VCaP (cell line): ENCODE data around the gene GLRX3.
"Not testable (repeated sequence)": the region's sequence is repeated elsewhere in the genome, so short reads cannot be mapped to it uniquely, and the experiment has no call there.

Experiments used
- H3K27ac ChIP-seq: fragments of 450-650 bp; 2 replicates; pipeline ENCODE4 v1.5.1; 2017
- TF ChIP-seq, protein P1 (sequence below): fragments of 450-650 bp; conservative IDR thresholded peaks from 2 replicates; pipeline ENCODE4 v1.5.1; 2017; ENCODE audit warnings: mild to moderate bottlenecking, moderate library complexity

GLRX3 gene

DNA sequence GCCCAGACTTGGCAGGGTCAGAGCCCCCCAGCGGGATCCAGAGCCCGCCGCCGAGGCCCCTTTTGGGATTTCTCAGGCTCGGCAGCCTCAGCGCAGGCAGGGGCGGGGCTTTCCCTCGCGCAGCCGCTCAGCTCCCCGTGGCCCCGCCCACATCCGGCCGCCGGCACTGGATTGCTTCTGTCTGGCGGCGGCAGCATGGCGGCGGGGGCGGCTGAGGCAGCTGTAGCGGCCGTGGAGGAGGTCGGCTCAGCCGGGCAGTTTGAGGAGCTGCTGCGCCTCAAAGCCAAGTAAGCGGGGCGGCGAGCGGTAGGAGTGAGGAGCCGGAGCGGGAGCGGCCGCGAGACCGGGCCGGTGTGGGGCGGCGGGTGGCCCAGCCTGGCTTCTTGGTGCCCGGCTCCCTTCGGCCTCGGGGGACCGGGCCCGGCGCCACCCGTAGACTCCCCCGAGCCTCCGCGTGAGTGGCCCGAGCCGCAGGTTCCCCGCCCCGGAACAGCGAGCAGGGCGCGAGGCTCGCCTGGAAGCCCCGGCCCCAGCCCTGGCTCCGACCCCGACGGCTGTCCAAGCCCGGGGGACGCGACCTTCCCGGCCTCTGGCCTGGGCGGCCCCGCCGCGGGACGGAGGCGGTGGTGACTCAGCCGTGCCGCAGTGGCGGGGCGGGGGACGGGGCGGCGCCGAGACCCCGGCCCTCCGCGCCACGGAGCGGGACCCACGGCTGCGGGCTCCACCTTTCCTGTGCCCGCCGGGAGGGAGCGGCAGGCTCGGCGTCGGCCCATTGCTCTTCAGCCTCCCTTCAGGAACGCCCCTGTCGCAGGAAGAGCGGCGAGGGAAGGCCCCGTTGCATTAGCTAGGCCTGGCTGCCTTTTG is at the start of gene GLRX3:
GLRX3 (plus strand) TSS at position 166 of the 864 bp plus-strand sequence; CDS start at position 196, 30 bp downstream.
- peak within 1 kb of the TSS; percentile 68 for H3K27ac ChIP-seq

DNA sequence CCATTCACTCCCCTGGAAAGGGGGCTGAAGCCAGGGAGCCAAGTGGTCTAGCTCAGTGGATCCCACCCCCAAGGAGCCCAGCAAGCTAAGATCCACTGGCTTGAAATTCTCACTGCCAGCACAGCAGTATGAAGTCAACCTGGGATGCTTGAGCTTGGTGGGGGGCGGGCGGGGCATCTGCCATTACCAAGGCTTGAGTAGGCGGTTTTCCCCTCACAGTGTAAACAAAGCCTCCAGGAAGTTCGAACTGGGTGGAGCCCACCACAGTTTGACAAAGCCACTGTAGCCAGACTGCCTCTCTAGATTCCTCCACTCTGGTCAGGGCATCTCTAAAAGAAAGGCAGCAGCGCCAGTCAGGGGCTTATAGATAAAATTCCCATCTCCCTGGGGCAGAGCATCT is 45.6 kb upstream of the GLRX3 start:
- not testable (repeated sequence) for H3K27ac ChIP-seq

More for the DNA sequence above, at the start of gene GLRX3:
- TF ChIP-seq, protein P1, sequence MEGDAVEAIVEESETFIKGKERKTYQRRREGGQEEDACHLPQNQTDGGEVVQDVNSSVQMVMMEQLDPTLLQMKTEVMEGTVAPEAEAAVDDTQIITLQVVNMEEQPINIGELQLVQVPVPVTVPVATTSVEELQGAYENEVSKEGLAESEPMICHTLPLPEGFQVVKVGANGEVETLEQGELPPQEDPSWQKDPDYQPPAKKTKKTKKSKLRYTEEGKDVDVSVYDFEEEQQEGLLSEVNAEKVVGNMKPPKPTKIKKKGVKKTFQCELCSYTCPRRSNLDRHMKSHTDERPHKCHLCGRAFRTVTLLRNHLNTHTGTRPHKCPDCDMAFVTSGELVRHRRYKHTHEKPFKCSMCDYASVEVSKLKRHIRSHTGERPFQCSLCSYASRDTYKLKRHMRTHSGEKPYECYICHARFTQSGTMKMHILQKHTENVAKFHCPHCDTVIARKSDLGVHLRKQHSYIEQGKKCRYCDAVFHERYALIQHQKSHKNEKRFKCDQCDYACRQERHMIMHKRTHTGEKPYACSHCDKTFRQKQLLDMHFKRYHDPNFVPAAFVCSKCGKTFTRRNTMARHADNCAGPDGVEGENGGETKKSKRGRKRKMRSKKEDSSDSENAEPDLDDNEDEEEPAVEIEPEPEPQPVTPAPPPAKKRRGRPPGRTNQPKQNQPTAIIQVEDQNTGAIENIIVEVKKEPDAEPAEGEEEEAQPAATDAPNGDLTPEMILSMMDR, result no peak

DNA sequence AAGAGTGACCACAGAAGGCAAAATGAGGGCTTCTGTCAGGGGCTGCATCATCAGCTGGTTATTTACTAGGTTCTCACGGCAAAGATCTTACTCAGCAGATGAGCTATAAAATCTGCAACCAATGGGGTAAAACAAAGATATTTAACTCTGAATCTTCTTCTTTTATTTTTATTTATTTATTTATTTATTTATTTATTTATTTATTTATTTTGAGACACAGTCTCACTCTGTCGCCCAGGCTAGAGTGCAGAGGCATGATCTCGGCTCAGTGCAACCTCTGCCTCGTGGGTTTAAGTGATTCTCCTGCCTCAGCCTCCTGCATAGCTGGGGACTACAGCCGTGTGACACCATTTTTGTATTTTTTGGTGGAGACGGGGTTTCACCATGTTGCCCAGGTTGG is 36.8 kb upstream of the GLRX3 start:
- H3K27ac ChIP-seq, result no peak overlapping the region
- TF ChIP-seq, protein P1, result no peak

DNA sequence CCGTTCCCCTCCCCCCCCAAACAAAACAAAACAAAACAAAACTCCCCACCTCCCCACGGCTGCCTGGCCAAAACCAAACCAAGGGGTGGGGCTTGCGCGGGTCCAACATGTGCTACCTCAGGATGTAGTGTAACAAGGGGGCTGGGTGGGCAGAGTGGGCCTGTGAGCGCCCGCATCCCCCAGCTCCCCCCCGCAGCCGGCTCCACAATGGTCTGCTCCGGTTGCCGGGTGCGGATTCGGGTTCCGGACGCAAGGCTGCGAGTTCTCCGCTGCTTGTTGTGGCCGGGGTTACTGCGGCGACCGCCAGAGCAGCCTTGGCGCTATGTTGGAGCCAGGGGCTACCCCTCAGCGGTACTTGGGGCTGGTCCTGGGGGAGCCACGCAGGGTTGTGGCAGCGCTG is 30.5 kb upstream of the GLRX3 start:
- TF ChIP-seq, protein P1, result no peak
- H3K27ac ChIP-seq, result no peak overlapping the region

DNA sequence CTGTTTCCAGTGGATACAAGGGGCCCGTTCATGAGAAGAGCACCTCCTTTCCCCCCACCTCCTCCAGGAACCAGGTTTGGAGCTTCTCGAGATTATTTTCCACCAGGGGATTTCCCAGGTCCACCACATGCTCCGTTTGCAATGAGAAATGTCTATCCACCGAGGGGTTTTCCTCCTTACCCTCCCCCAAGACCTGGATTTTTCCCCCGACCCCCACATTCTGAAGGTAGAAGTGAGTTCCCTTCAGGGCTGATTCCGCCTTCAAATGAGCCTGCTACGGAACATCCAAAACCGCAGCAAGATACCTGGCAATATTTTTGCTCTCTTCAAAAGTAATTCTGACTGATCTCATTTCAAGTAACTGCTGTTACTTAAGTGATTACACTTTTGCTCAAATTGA is 28.0 kb upstream of the GLRX3 start:
- H3K27ac ChIP-seq, result not testable (repeated sequence)

DNA sequence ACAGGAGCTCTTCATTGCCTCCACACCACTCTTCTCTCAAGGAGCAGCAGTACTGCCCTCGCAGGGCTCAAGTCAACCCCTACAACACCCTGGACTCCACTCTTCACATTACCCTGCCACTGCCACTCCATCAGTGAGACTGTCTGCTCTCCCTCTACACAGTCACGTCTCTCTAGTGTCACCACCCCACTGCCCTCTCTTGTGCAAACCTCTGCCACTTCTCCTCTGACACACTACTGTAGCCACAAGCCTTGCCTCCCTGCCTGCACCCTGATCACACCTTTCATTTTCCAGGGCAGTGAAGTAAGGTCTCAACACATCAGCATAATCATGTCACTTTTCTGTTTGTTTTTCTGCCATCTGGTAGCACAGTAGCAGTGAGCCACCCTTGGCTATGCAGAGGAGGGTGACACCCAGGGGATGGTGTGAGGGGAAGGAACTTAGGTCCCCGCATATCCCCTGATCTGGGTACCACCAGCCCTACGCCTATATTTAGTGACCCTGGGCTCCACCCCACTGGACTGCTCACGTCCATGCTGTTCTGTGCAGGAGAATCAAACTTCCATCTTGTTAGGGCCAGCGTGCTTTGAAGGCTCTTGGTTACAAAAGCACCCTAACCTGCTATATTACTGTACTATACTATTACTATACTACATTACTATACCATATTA is 27.1 kb upstream of the GLRX3 start:
- peak overlapping the region; percentile 75; the same call in 1 of the 2 replicates for H3K27ac ChIP-seq
- TF ChIP-seq, protein P1, result no peak

DNA sequence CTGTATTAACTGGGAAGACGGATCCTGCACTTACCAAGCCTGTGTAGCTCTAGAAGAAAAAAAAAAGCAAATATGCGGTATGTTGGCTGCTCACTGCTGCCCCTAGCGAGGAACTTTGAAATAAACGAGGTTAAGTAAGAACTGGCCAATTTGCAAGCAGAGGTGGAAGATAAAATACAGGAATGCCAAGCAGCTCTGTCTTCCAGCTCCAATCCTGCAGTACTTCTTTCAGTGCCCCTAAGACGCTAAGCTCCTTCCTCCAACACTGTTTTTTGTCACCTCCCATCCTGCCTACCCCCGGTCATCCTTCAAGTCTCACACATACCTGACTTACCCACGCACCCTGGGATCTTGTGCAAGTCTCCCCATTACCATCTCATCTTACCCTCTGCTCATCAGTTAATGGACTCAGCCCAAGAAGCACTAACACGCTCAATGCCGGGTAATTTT is 26.4 kb upstream of the GLRX3 start:
- TF ChIP-seq, protein P1, result peak; percentile 77
- H3K27ac ChIP-seq, result peak overlapping the region; percentile 75

DNA sequence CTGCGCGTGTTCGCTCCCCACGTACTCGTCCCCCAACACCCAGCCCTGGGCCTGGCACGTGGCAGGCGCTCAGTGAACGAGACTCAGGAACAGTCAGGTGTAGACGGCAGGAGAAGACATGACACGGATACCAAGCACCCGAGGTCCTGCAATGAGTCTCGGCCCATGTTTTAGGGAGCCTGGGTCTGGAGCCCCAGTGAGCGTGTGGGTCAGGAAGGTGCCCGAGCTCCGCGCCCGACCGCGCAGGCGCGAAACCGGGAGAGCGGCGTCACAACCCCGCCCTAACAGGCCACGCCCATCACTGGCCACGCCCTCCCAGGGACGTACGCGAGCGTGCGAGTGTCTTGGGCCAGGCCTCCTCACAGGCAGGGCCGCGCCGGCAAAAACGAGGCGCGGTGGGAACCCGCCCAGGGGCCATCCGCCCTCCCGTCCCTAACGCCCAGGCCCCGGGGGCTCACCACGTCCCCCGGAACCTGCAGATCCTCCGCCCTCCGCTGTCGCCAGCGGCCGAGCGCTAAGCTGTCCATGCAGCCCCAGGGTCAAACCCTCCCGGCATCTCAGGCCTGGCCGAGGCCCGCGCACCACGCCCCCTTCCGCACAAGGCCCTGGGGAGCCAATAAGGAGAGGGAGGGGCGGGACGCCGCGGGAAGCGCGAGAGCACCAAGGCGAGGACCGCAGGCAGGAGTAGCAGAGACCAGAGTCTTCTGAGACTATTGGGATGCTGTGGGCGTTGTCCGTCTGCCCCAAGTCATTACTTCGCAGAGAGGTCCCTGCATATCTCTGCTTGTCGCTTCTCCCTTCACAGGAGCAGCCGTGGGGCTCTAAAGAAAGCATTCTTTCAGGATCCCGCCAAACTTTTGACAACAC is 25.7 kb upstream of the GLRX3 start, which contains the start of gene C10orf143:
C10orf143 (minus strand) TSS at position 585 of the 867 bp plus-strand sequence; CDS start at position 527, 58 bp downstream.
- peak within 1 kb of the TSS; percentile 75 for H3K27ac ChIP-seq
- TF ChIP-seq, protein P1, result no peak
